Psoas muscle (tissue), 8 donors: ENCODE measurements around the gene ITPK1. TPM values are rescaled to one million over a fixed set of nuclear protein-coding genes. Genes with fewer than 3 reads are reported as not detected.
A peak's percentile ranks its signal among the peaks of the same experiment; 100 is the strongest.

Experiments used
- ATAC-seq, 4 donors: fragments of 200-7000 bp; cut with Tn5 transposase; one replicate each; pipeline ENCODE4 v1.9.1; 2020; ENCODE audit warnings: moderate library complexity in 3 of 4, mild to moderate bottlenecking in 2 of 4
- DNase-seq, 2 donors: peaks; one replicate each; pipeline ENCODE4 v3.0.0-alpha.2; 2020
- H3K27ac ChIP-seq: fragments of 200-600 bp; one replicate; pipeline ENCODE4 v1.8.0; 2022
- H3K27me3 ChIP-seq, 3 donors: fragments of 200-600 bp in 1 of 3; one replicate each; pipeline versions ENCODE4 v1.6.1 to v1.8.0; 2013 to 2022; ENCODE audit warnings: low read length in 2 of 3, mild to moderate bottlenecking in 2 of 3, moderate library complexity in 1 of 3; ENCODE audit not compliant: insufficient read depth in 3 of 3
- H3K36me3 ChIP-seq, 2 donors: fragments of 200-600 bp in 1 of 2; one replicate each; pipeline versions ENCODE4 v1.6.1 to v1.8.0; 2013 to 2022; ENCODE audit warnings: low read depth in 1 of 2, mild to moderate bottlenecking in 1 of 2, moderate library complexity in 1 of 2; ENCODE audit not compliant: insufficient read depth in 1 of 2
- H3K4me1 ChIP-seq: fragments of 200-600 bp; one replicate; pipeline ENCODE4 v1.8.0; 2022
- H3K4me3 ChIP-seq: fragments of 200-600 bp; one replicate; pipeline ENCODE4 v1.8.0; 2022; ENCODE audit warnings: mild to moderate bottlenecking
- H3K9me3 ChIP-seq: fragments of 200-600 bp; one replicate; pipeline ENCODE4 v1.8.0; 2022
- CTCF ChIP-seq: fragments of 200-600 bp; IDR thresholded peaks from one replicate; pipeline ENCODE4 v1.8.0; 2022; ENCODE audit warnings: antibody characterized with exemption
- WGBS, 3 donors: extraction: QIAGEN DNeasy Blood & Tissue Kit; methylation state at CpG; one replicate each; pipeline versions ENCODE4 v1.1.6 to v1.1.7; 2013; 5-methylcytosine and 5-hydroxymethylcytosine counted together
- intact Hi-C, 2 donors: fragments of 100-400 bp; cut with DNase I; formaldehyde crosslinking; loops; one replicate each; pipeline versions ENCODE4 v1.11.0 to v1.14.2; 2022
- polyA plus RNA-seq, 3 donors: library from polyadenylated mRNA; stranded (reverse); fragments of 200-250 nt; gene quantifications; one replicate each; pipeline ENCODE4 v1.2.3, GENCODE V29; 2013
- total RNA-seq, 4 donors: library from RNA; stranded (reverse); fragmentation: NEBNext Ultra II Directional in 2 of 4; extraction: Animal tissue kit (Norgen Biotek cat#: 25700) in 2 of 4; gene quantifications; one replicate each; pipeline versions ENCODE4 v1.2.1 to v1.2.4, GENCODE V29; 2021 to 2023
- donor health status: healthy with polysubstance abuse.
- donor health status: DM: no; HTN: no; CAD: no; lungs with moderate emphysema.
- donor health status: Bipolar disorder and iron deficiency.
- donor health status: healthy.
- donor health status: DM: yes; HTN: yes; CAD: no.
- donor health status: DM: no; HTN: no; CAD: no.
- donor health status: DM: no; HTN: no; CAD: no.
- donor health status: DM: yes; HTN: yes; CAD: no.

The ITPK1 gene
- total and polyA plus RNA-seq, 7 donors = 30.0 to 61.1 (median 42.7) TPM

- Histone ChIP-seq H3K36me3 (no peaks in the 10 kb centered on the region), H3K27me3 (no peaks in the 10 kb centered on the region), H3K4me3 (no peak overlapping the region), H3K9me3 (peaks cover 3% of the 10 kb centered on the region), H3K4me1 (no peaks in the 10 kb centered on the region), H3K27ac (no peak overlapping the region)
- ATAC-seq (peak in 3 of 4 donors; percentile 54 to 64 (median 63)), DNase-seq (peak; percentile 50 to 74)
- WGBS, 3 donors = 31 to 45% (median 36%) methylated on average over 12 of the region's 12 CpGs
- intact Hi-C loops = no loop called here
- TF ChIP-seq CTCF = peak; percentile 43
These were observed 142.4 kb downstream of the ITPK1 start for GRCh38 chr14:92973261-92973797.

- H3K4me3 ChIP-seq = no peak overlapping the region
- WGBS, 3 donors = 96 to 99% (median 96%) methylated on average over 16 of the region's 16 CpGs
- no peak for TF ChIP-seq CTCF
- ATAC-seq (no peak), DNase-seq (peak; percentile 2 to 27)
- H3K27me3 ChIP-seq = no peaks in the 10 kb centered on the region
- H3K9me3 ChIP-seq = peaks cover 4% of the 10 kb centered on the region
- H3K27ac ChIP-seq = no peak overlapping the region
- H3K4me1 ChIP-seq = no peaks in the 10 kb centered on the region
- H3K36me3 ChIP-seq = no peaks in the 10 kb centered on the region
- intact Hi-C loops = no loop called here
These were observed 144.0 kb downstream of the ITPK1 start for GRCh38 chr14:92971601-92972180.

GRCh38 chr14:92970271-92970670 is 145.5 kb downstream of the ITPK1 start:
- H3K36me3 ChIP-seq = no peaks in the 10 kb centered on the region
- intact Hi-C loops = no loop called here
- no peaks in the 10 kb centered on the region for H3K4me1 ChIP-seq
- WGBS, 3 donors = 84 to 94% (median 90%) methylated on average over 10 to 12 of the region's 12 CpGs
- TF ChIP-seq CTCF = no peak
- H3K27ac ChIP-seq = no peak overlapping the region
- DNase-seq (peak; percentile 2 to 26), ATAC-seq (no peak)
- peaks cover 4% of the 10 kb centered on the region for H3K9me3 ChIP-seq
- H3K27me3 ChIP-seq = no peaks in the 10 kb centered on the region
- H3K4me3 ChIP-seq = no peak overlapping the region

GRCh38 chr14:92969871-92970270 is 145.9 kb downstream of the ITPK1 start:
- ATAC-seq (no peak), DNase-seq (peak; percentile 2 to 4)
- H3K9me3 ChIP-seq = peaks cover 4% of the 10 kb centered on the region
- H3K4me1 ChIP-seq = no peaks in the 10 kb centered on the region
- no peak overlapping the region for H3K27ac ChIP-seq
- no peak for TF ChIP-seq CTCF
- no peak overlapping the region for H3K4me3 ChIP-seq
- no peaks in the 10 kb centered on the region for H3K27me3 ChIP-seq
- 85 to 92% (median 88%) methylated on average over 12 of the region's 12 CpGs for WGBS, 3 donors
- no peaks in the 10 kb centered on the region for H3K36me3 ChIP-seq
- intact Hi-C loops = no loop called here

GRCh38 chr14:92969430-92969829 is 146.3 kb downstream of the ITPK1 start:
- Histone ChIP-seq H3K9me3 (peaks cover 4% of the 10 kb centered on the region), H3K4me3 (no peak overlapping the region), H3K27me3 (no peaks in the 10 kb centered on the region), H3K36me3 (no peaks in the 10 kb centered on the region), H3K4me1 (no peaks in the 10 kb centered on the region), H3K27ac (no peak overlapping the region)
- WGBS, 3 donors = 87 to 96% (median 91%) methylated on average over 10 of the region's 10 CpGs
- ATAC-seq (no peak), DNase-seq (peak; percentile 2 to 40)
- TF ChIP-seq CTCF = no peak
- intact Hi-C loops = no loop called here
